Progenitor cell of endocrine pancreas (in vitro differentiated cells): Measurements from ENCODE around the gene NINJ1. TPM values are rescaled to one million over a fixed set of nuclear protein-coding genes. Genes with fewer than 3 reads are reported as not detected.
A peak's percentile ranks its signal among the peaks of the same experiment; 100 is the strongest.
"Not testable (repeated sequence)": the region's sequence is repeated elsewhere in the genome, so short reads cannot be mapped to it uniquely, and the experiment has no call there.

Experiments used
- DNase-seq: peaks from one replicate; pipeline ENCODE4 v3.0.0; 2021; ENCODE audit warnings: low spot score; ENCODE audit not compliant: unreplicated experiment
- H3K27ac Mint-ChIP-seq: 2 replicates; pipeline ENCODE4 v1.8.0; 2021; ENCODE audit warnings: mild to moderate bottlenecking, moderate library complexity, mixed read lengths
- H3K27me3 Mint-ChIP-seq: 2 replicates; pipeline ENCODE4 v1.8.0; 2021; ENCODE audit warnings: mixed read lengths
- H3K36me3 Mint-ChIP-seq: 2 replicates; pipeline ENCODE4 v1.8.0; 2022; ENCODE audit warnings: mixed read lengths; ENCODE audit not compliant: insufficient read depth
- H3K4me1 Mint-ChIP-seq: 2 replicates; pipeline ENCODE4 v1.8.0; 2021; ENCODE audit warnings: low read depth, mixed read lengths
- H3K4me3 Mint-ChIP-seq: 2 replicates; pipeline ENCODE4 v1.8.0; 2021; ENCODE audit warnings: low read depth, mild to moderate bottlenecking, moderate library complexity, mixed read lengths
- H3K9me3 Mint-ChIP-seq: 2 replicates; pipeline ENCODE4 v1.8.0; 2021; ENCODE audit warnings: low read depth, mixed read lengths
- total RNA-seq: library from RNA; stranded (reverse); gene quantifications from 2 replicates; pipeline ENCODE4 v1.2.1, GENCODE V29; 2021
- TF ChIP-seq, protein P1 (sequence below): fragments of 200-600 bp; sonication (generic); IDR thresholded peaks from one replicate; pipeline ENCODE4 v1.5.0; 2021; ENCODE audit warnings: antibody characterized with exemption, mild to moderate bottlenecking; ENCODE audit not compliant: unreplicated experiment

Gene NINJ1
- total RNA-seq, 1 donor from 2014 or later, result 38.1 TPM

DNA sequence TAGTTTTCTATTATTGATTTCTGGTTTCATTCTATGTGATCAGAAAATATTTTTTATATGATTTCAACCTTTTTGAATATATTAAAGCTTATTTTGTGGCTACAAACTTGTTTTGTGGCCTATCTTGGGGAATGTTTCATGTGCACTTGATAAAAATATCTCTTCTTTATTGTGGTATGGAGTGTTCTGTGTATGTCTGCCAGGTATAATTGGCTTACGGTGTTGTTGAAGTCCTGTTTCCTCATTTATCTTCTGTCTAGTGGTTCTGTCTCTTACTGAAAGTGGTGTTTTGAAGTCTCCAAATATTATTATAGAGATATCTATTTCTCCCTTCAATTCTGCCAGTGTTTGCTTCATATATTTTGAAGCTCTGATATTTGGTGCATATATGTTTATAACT is 28.4 kb downstream of the NINJ1 start:
- Mint-ChIP-seq H3K27me3 (no peaks in the 10 kb centered on the region), H3K36me3 (peaks cover 11% of the 10 kb centered on the region), H3K9me3 (peaks cover 15% of the 10 kb centered on the region), H3K27ac (no peak overlapping the region), H3K4me1 (no peaks in the 10 kb centered on the region), H3K4me3 (no peak overlapping the region)
- no peak for DNase-seq
- TF ChIP-seq, protein P1, sequence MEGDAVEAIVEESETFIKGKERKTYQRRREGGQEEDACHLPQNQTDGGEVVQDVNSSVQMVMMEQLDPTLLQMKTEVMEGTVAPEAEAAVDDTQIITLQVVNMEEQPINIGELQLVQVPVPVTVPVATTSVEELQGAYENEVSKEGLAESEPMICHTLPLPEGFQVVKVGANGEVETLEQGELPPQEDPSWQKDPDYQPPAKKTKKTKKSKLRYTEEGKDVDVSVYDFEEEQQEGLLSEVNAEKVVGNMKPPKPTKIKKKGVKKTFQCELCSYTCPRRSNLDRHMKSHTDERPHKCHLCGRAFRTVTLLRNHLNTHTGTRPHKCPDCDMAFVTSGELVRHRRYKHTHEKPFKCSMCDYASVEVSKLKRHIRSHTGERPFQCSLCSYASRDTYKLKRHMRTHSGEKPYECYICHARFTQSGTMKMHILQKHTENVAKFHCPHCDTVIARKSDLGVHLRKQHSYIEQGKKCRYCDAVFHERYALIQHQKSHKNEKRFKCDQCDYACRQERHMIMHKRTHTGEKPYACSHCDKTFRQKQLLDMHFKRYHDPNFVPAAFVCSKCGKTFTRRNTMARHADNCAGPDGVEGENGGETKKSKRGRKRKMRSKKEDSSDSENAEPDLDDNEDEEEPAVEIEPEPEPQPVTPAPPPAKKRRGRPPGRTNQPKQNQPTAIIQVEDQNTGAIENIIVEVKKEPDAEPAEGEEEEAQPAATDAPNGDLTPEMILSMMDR, result no peak

- H3K36me3 Mint-ChIP-seq, result peaks cover 11% of the 10 kb centered on the region
- not testable (repeated sequence) for H3K27me3 Mint-ChIP-seq, H3K27ac Mint-ChIP-seq, H3K4me3 Mint-ChIP-seq, DNase-seq, H3K4me1 Mint-ChIP-seq
- peaks cover 15% of the 10 kb centered on the region for H3K9me3 Mint-ChIP-seq
Observed at GRCh38 chr9:93101086-93101485, 33.0 kb downstream of the NINJ1 start.

DNA sequence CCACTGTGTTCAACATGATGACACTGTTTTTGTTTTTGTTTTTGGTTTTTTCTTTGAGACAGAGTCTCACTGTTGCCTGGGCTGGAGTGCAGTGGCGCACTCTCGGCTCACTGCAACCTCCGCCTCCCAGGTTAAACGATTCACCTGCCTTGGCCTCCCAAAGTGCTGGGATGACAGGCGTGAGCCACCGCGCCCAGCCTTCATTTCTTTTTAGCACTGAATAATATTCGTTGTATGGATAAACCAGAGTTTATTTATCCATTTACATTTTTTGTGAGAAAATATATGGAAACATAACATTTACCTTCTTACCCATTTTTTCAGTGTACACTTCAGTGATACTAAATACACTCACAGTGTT is 33.8 kb downstream of the NINJ1 start:
- no peak for DNase-seq
- H3K4me3 Mint-ChIP-seq, result no peak overlapping the region

GRCh38 chr9:93099551-93100275 is 34.3 kb downstream of the NINJ1 start:
- TF ChIP-seq, protein P1, result no peak
- peaks cover 11% of the 10 kb centered on the region for H3K9me3 Mint-ChIP-seq

More for the DNA sequence above, 33.8 kb downstream of the NINJ1 start:
- Mint-ChIP-seq H3K27me3 (no peaks in the 10 kb centered on the region), H3K36me3 (peaks cover 11% of the 10 kb centered on the region), H3K27ac (no peak overlapping the region), H3K9me3 (peaks cover 15% of the 10 kb centered on the region), H3K4me1 (peaks cover 7% of the 10 kb centered on the region)
- TF ChIP-seq, protein P1, result no peak

DNA sequence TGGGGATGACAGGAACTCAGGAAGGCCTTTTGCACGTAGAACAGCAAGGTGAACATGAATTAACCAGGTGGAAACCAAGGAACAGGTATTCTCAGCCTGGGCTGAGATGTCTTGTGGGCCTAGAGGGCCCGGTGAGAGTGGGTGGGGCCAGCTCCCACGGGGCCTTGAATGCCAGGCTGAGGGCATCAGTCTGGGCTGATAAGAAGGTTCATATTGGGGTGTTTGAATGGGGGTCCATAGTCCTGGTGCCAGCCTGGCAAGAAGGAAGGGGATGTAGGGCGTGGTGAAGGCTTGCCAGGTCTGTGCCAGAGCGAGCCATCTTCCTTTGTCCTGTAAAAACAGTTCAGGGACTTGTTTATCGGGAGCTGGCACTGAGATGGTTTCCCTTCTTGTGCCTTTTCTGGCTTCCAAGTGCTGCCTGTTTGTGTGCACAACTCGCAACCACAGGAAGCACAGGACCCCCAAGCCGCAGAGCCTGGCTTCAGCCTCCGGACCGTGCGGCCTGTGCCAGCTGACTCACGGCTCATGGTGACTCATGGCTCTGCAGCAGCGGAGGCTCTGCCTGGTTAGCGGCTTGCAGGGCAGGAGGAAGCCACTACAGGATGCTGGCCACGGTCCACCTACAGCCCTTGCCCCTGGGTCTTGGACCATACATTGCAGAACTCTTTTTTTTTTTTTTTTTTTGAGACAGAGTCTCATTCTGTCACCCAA is 35.7 kb downstream of the NINJ1 start:
- Mint-ChIP-seq H3K27ac (no peak overlapping the region), H3K36me3 (peaks cover 3% of the 10 kb centered on the region), H3K27me3 (no peaks in the 10 kb centered on the region), H3K4me1 (peaks cover 9% of the 10 kb centered on the region), H3K9me3 (peaks cover 3% of the 10 kb centered on the region), H3K4me3 (peak overlapping the region; percentile 9)
- no peak for DNase-seq
- TF ChIP-seq, protein P1, result no peak

More at GRCh38 chr9:93099551-93100275, 34.3 kb downstream of the NINJ1 start:
- Mint-ChIP-seq H3K4me1 (peaks cover 7% of the 10 kb centered on the region), H3K36me3 (peaks cover 10% of the 10 kb centered on the region), H3K4me3 (no peak overlapping the region), H3K27ac (no peak overlapping the region), H3K27me3 (no peaks in the 10 kb centered on the region)
- no peak for DNase-seq
